ENCODE results near the gene CHST10. TPM values are rescaled to one million over a fixed set of nuclear protein-coding genes. Genes with fewer than 3 reads are reported as not detected.
"Not testable (repeated sequence)": the region's sequence is repeated elsewhere in the genome, so short reads cannot be mapped to it uniquely, and the experiment has no call there.

CHST10 gene
- total RNA-seq, 1 experiment from 2014 or later = 29.7 TPM

DNA sequence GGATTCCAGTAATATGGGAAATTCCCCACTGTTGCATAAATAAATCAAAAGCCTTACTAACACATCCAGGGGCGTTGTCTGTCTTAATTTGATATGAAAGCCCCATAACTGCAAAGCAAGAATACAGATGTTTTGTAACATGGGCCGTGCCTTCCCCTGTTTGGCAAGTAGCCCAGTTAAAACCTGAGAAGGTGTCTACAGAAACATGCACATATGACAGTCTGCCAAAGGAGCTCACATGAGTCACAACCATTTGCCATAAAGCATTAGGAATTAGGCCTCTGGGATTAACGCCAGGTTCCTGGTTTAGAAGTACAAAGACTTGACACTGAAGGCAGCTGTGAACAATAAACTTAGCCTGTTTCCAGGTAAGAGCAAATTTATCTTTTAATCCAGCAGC lies 52.0 kb downstream of the CHST10 start:
- Histone ChIP-seq H3K79me2 (ENCODE audit: insufficient read depth, low read length) (no peaks in the 10 kb centered on the region), H2AFZ (ENCODE audit: low read length) (no peak overlapping the region), H4K91ac (ENCODE audit: insufficient read length, low read depth, low read length) (no peak overlapping the region), H2BK15ac (ENCODE audit: low read depth, low read length) (no peak overlapping the region), H3K23ac (ENCODE audit: insufficient read length, low read depth, low read length) (no peak overlapping the region), H3K27ac (ENCODE audit: insufficient read length, low read depth, low read length) (no peak overlapping the region), H2BK5ac (ENCODE audit: insufficient read length, low read length) (no peak overlapping the region), H3T11ph (ENCODE audit: low read length) (no peak overlapping the region), H4K5ac (ENCODE audit: insufficient read length, low read depth, low read length) (no peak overlapping the region), H3K4me2 (ENCODE audit: insufficient read depth, insufficient read length, low read length) (no peak overlapping the region), H2BK12ac (ENCODE audit: insufficient read length, low read depth, low read length) (no peak overlapping the region), H4K8ac (replicated peaks; ENCODE audit: insufficient read length, low read depth, low read length) (no peak overlapping the region), H3K9ac (ENCODE audit: extremely low read depth, insufficient read length, low read length) (no peak overlapping the region), H3K23me2 (ENCODE audit: insufficient read length, low read depth, low read length, poor library complexity, severe bottlenecking) (no peaks in the 10 kb centered on the region), H3K79me1 (ENCODE audit: insufficient read depth, low read depth, low read length, poor library complexity, severe bottlenecking) (no peaks in the 10 kb centered on the region), H3K4ac (ENCODE audit: low read depth, low read length) (no peak overlapping the region), H3K56ac (ENCODE audit: insufficient read length, low read depth, low read length) (no peak overlapping the region), H3K4me1 (ENCODE audit: insufficient read depth, low read length) (no peaks in the 10 kb centered on the region; the same call in 1 of the 2 replicates), H4K20me1 (ENCODE audit: control insufficient read depth, insufficient read depth, insufficient read length) (no peaks in the 10 kb centered on the region), H3K9me3 (ENCODE audit: control insufficient read depth, low read depth, low read length) (no peaks in the 10 kb centered on the region), H2AK5ac (ENCODE audit: insufficient read length, low read length) (no peak overlapping the region), H2BK120ac (ENCODE audit: low read depth, low read length, poor library complexity, severe bottlenecking) (no peak overlapping the region), H2BK20ac (ENCODE audit: low read depth, low read length, poor library complexity, severe bottlenecking) (no peak overlapping the region), H3K18ac (ENCODE audit: insufficient read length, low read depth, low read length) (no peak overlapping the region), H3K27me3 (ENCODE audit: insufficient read depth, low read length) (no peaks in the 10 kb centered on the region), H3K14ac (ENCODE audit: insufficient read depth, low read length) (no peak overlapping the region)
- H3K27ac Mint-ChIP-seq = no peak overlapping the region
- peaks cover 20 to 50% (median 21%) of the 10 kb centered on the region in 3 experiments for H3K36me3 Mint-ChIP-seq (ENCODE audit: insufficient read depth in 1 of 3, low read depth in 3 of 3)
- H3K27me3 Mint-ChIP-seq (ENCODE audit: low read depth) = 0 out of 2 replicates have a peak, but pooled peaks cover 2% of the 10 kb centered on the region
- peaks cover 32% of the 10 kb centered on the region in 2 experiments for H3K4me1 Mint-ChIP-seq
- peaks cover 41 to 42% of the 10 kb centered on the region in 2 experiments for H3K9me3 Mint-ChIP-seq
- no peak for DNase-seq
- TF ChIP-seq, protein P1, sequence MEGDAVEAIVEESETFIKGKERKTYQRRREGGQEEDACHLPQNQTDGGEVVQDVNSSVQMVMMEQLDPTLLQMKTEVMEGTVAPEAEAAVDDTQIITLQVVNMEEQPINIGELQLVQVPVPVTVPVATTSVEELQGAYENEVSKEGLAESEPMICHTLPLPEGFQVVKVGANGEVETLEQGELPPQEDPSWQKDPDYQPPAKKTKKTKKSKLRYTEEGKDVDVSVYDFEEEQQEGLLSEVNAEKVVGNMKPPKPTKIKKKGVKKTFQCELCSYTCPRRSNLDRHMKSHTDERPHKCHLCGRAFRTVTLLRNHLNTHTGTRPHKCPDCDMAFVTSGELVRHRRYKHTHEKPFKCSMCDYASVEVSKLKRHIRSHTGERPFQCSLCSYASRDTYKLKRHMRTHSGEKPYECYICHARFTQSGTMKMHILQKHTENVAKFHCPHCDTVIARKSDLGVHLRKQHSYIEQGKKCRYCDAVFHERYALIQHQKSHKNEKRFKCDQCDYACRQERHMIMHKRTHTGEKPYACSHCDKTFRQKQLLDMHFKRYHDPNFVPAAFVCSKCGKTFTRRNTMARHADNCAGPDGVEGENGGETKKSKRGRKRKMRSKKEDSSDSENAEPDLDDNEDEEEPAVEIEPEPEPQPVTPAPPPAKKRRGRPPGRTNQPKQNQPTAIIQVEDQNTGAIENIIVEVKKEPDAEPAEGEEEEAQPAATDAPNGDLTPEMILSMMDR (conservative IDR thresholded peaks at IDR 0.05) = no peak
- no peak overlapping the region for H3K4me3 Mint-ChIP-seq
- WGBS (ENCODE audit: extremely low coverage, insufficient read length, low lambda C conversion rate) = no CpG with 5 or more reads among the region's 3 CpGs

DNA sequence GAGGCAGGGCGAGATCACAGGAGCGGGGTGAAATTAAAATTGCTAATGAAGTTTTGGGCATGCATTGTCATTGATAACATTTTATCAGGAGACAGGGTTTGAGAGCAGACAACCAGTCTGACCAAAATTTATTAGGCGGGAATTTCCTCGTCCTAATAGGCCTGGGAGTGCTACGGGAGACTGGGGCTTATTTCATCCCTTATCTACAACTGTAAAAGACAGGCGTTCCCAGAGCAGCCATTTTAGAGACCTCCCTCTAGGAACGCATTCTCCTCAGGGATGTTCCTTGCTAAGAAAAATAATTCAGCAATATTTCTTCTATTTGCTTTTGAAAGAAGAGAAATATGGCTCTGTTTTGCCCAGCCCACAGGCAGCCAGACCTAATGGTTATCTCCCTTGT lies 55.2 kb downstream of the CHST10 start:
- not testable (repeated sequence) for H3K23me2 ChIP-seq (ENCODE audit: insufficient read length, low read depth, low read length, poor library complexity, severe bottlenecking)
- peaks cover 32 to 40% of the 10 kb centered on the region in 2 experiments for H3K9me3 Mint-ChIP-seq

More for the DNA sequence above, 55.2 kb downstream of the CHST10 start:
- not testable (repeated sequence) for H3K27ac Mint-ChIP-seq; H2BK12ac ChIP-seq (ENCODE audit: insufficient read length, low read depth, low read length); H3K18ac ChIP-seq (ENCODE audit: insufficient read length, low read depth, low read length); H3K9me3 ChIP-seq (ENCODE audit: control insufficient read depth, low read depth, low read length); H3K23ac ChIP-seq (ENCODE audit: insufficient read length, low read depth, low read length); H3K79me2 ChIP-seq (ENCODE audit: insufficient read depth, low read length); H4K8ac ChIP-seq (replicated peaks; ENCODE audit: insufficient read length, low read depth, low read length); H3K27me3 ChIP-seq (ENCODE audit: insufficient read depth, low read length); H4K91ac ChIP-seq (ENCODE audit: insufficient read length, low read depth, low read length); H3K56ac ChIP-seq (ENCODE audit: insufficient read length, low read depth, low read length); H3K79me1 ChIP-seq (ENCODE audit: insufficient read depth, low read depth, low read length, poor library complexity, severe bottlenecking); H3K4me1 Mint-ChIP-seq; H3K4me2 ChIP-seq (ENCODE audit: insufficient read depth, insufficient read length, low read length); H3K4me1 ChIP-seq (ENCODE audit: insufficient read depth, low read length); H2BK120ac ChIP-seq (ENCODE audit: low read depth, low read length, poor library complexity, severe bottlenecking); H3K14ac ChIP-seq (ENCODE audit: insufficient read depth, low read length); H3K4ac ChIP-seq (ENCODE audit: low read depth, low read length); H4K20me1 ChIP-seq (ENCODE audit: control insufficient read depth, insufficient read depth, insufficient read length); H2AK5ac ChIP-seq (ENCODE audit: insufficient read length, low read length); H2BK15ac ChIP-seq (ENCODE audit: low read depth, low read length); H2BK20ac ChIP-seq (ENCODE audit: low read depth, low read length, poor library complexity, severe bottlenecking); H2BK5ac ChIP-seq (ENCODE audit: insufficient read length, low read length); H3K4me3 Mint-ChIP-seq; H2AFZ ChIP-seq (ENCODE audit: low read length); H3K27me3 Mint-ChIP-seq (ENCODE audit: low read depth); DNase-seq; H3K27ac ChIP-seq (ENCODE audit: insufficient read length, low read depth, low read length); H4K5ac ChIP-seq (ENCODE audit: insufficient read length, low read depth, low read length); H3T11ph ChIP-seq (ENCODE audit: low read length); H3K9ac ChIP-seq (ENCODE audit: extremely low read depth, insufficient read length, low read length)
- H3K36me3 Mint-ChIP-seq (ENCODE audit: insufficient read depth in 1 of 3, low read depth in 3 of 3) = peaks cover 13 to 39% (median 22%) of the 10 kb centered on the region in 3 experiments
- WGBS (ENCODE audit: extremely low coverage, insufficient read length, low lambda C conversion rate) = no CpG with 5 or more reads among the region's 7 CpGs
